Mucosa of descending colon (tissue), 3 donors: ENCODE results near the gene KCNJ12. TPM values are rescaled to one million over a fixed set of nuclear protein-coding genes. Genes with fewer than 3 reads are reported as not detected.
A peak's percentile ranks its signal among the peaks of the same experiment; 100 is the strongest.
"Not testable (repeated sequence)": the region's sequence is repeated elsewhere in the genome, so short reads cannot be mapped to it uniquely, and the experiment has no call there.

Experiments used
- ATAC-seq: fragments of 200-7000 bp; cut with Tn5 transposase; one replicate; pipeline ENCODE4 v1.9.1; 2020; ENCODE audit warnings: mild to moderate bottlenecking, moderate library complexity
- DNase-seq, 3 donors: peaks; one replicate each; pipeline ENCODE4 v3.0.0-alpha.2; 2020
- H3K36me3 ChIP-seq: fragments of 200-600 bp; one replicate; pipeline ENCODE4 v1.8.0; 2021; ENCODE audit warnings: low read depth, mild to moderate bottlenecking
- H3K4me1 ChIP-seq: fragments of 200-600 bp; one replicate; pipeline ENCODE4 v1.8.0; 2021; ENCODE audit warnings: low read depth, mild to moderate bottlenecking
- H3K4me3 ChIP-seq: fragments of 200-600 bp; one replicate; pipeline ENCODE4 v1.8.0; 2021; ENCODE audit warnings: mild to moderate bottlenecking
- H3K9me3 ChIP-seq: fragments of 200-600 bp; one replicate; pipeline ENCODE4 v1.8.0; 2021; ENCODE audit warnings: mild to moderate bottlenecking
- intact Hi-C, 2 donors: fragments of 100-400 bp; cut with DNase I in 1 of 2; cut with micrococcal nuclease in 1 of 2; formaldehyde crosslinking; loops; one replicate each; pipeline versions ENCODE4 v1.11.0 to v1.11.1; 2022; cut with DNase I, micrococcal nuclease
- total RNA-seq, 3 donors: library from RNA; stranded (reverse); fragmentation: NEBNext Ultra II Directional in 2 of 3; extraction: Animal tissue kit (Norgen Biotek cat#: 25700) in 2 of 3; gene quantifications; one replicate each; pipeline versions ENCODE4 v1.2.1 to v1.2.4, GENCODE V29; 2021 to 2023
- donor health status: DM: no; HTN: no; CAD: no; lungs with moderate emphysema.
- donor health status: DM: no; HTN: no; CAD: no.
- donor health status: DM: no; HTN: yes; CAD: no.

KCNJ12 gene
- total RNA-seq, 3 donors from 2014 or later, result 0.67 to 1.9 (median 1.1) TPM

- intact Hi-C loops, H3K4me1 ChIP-seq, H3K36me3 ChIP-seq, H3K9me3 ChIP-seq, H3K4me3 ChIP-seq, ATAC-seq: not testable (repeated sequence)
- peak in 2 of 3 donors; percentile 17 to 25 for DNase-seq
Observed at GRCh38 chr17:21409971-21410370, 33.8 kb downstream of the KCNJ12 start.

DNA sequence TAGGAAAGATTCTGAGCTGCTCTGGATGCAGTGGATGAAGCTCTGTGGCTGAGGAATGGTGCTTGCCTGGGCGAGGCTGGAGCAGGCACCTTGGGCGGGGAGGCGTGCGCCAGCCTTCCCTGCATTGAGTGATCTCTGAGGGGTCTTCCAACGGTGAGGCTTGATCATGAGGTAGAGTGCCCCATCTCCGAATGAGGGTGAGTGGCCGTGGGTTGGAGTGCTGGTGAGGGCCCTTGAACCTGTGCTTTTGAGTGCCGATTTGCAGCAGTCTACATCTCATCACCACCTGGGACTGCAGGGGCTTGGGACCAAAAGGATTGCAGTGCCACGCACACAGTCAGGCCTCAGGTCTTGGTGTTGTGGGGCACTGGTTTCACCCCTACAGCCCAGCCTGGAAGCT is 34.2 kb downstream of the KCNJ12 start:
- H3K4me1 ChIP-seq, intact Hi-C loops, ATAC-seq, H3K4me3 ChIP-seq, H3K9me3 ChIP-seq, H3K36me3 ChIP-seq: not testable (repeated sequence)
- peak in 2 of 3 donors; percentile 21 to 41 for DNase-seq

GRCh38 chr17:21410906-21411678 is 34.9 kb downstream of the KCNJ12 start:
- H3K4me3 ChIP-seq, H3K9me3 ChIP-seq, H3K36me3 ChIP-seq, intact Hi-C loops, H3K4me1 ChIP-seq: not testable (repeated sequence)
- peak in 2 of 3 donors; percentile 33 to 50 for DNase-seq
- peak; percentile 40 for ATAC-seq

GRCh38 chr17:21411679-21412205 is 35.6 kb downstream of the KCNJ12 start:
- H3K9me3 ChIP-seq, intact Hi-C loops, H3K4me3 ChIP-seq, H3K36me3 ChIP-seq, H3K4me1 ChIP-seq: not testable (repeated sequence)
- DNase-seq (peak; percentile 16 to 50 (median 25)), ATAC-seq (peak; percentile 67)

- H3K36me3 ChIP-seq, H3K4me1 ChIP-seq, H3K4me3 ChIP-seq, intact Hi-C loops, H3K9me3 ChIP-seq: not testable (repeated sequence)
- ATAC-seq, result peak; percentile 9
- DNase-seq, result peak in 2 of 3 donors; percentile 37 to 49
Observed at GRCh38 chr17:21412207-21412681, 36.1 kb downstream of the KCNJ12 start.

DNA sequence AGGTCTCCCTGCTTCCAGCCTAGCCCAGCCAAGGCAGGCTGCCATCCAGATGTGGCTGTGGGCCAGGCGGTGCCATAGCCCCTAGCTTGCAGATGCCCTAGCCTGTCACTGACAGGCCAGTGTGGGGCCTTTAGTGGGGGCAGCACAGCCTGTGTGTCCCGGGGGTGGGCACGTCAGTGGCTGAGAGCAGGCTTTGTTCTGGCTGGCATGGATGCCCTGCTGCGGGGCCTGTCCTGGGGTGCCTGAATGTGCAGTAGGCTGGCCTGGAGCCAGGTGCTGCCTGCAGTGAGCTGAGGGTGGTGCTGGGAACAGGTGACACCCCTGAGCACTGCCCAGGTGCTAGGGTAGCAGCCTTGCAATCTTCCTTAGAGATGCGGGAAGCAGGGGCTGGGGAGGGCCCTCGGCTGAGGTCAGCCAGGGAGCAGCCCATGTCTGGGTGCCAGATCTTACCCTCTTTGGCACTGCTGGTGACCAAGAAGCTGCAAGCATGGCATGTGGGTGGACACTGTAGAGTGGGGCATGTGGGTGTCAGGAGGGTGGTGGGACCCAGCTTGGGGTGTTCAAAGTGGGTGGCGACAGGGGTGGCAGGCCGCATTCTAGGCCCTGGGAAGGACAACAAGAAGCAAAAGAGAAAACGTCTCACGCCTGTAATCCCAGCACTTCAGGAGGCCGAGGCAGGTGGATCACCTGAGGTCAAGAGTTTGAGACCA is 37.6 kb downstream of the KCNJ12 start:
- peak in 2 of 3 donors; percentile 27 to 37 for DNase-seq
- H3K36me3 ChIP-seq, H3K4me3 ChIP-seq, H3K9me3 ChIP-seq, H3K4me1 ChIP-seq, intact Hi-C loops, ATAC-seq: not testable (repeated sequence)

DNA sequence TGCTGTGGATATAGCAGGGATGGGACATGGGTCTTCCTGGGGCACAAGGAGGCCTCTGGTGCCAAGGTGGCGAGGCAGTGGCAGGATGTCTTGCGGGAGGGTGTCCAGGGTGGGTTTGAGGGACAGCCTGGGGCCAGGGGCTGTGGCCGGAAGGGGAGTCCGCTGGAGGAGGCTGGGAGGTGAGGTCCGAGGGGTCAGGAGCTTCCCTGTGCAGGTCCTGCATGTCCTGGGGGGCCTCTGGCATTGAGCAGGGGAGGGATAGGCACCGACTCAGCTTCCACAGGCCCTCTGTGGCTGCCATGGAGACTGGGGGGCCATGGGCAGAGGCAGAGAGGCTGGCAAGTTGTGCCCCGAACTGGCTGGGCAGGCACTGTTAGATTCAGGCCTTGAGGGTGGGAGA is 38.5 kb downstream of the KCNJ12 start:
- intact Hi-C loops, result not testable (repeated sequence)

GRCh38 chr17:21415166-21415990 is 39.2 kb downstream of the KCNJ12 start:
- intact Hi-C loops, ATAC-seq, H3K4me3 ChIP-seq, H3K9me3 ChIP-seq, H3K36me3 ChIP-seq, H3K4me1 ChIP-seq: not testable (repeated sequence)
- peak in 2 of 3 donors; percentile 21 to 46 for DNase-seq

More for the DNA sequence above, 38.5 kb downstream of the KCNJ12 start:
- not testable (repeated sequence) for ATAC-seq, H3K4me3 ChIP-seq, H3K4me1 ChIP-seq, H3K36me3 ChIP-seq, H3K9me3 ChIP-seq
- DNase-seq, result peak in 2 of 3 donors; percentile 23 to 47

DNA sequence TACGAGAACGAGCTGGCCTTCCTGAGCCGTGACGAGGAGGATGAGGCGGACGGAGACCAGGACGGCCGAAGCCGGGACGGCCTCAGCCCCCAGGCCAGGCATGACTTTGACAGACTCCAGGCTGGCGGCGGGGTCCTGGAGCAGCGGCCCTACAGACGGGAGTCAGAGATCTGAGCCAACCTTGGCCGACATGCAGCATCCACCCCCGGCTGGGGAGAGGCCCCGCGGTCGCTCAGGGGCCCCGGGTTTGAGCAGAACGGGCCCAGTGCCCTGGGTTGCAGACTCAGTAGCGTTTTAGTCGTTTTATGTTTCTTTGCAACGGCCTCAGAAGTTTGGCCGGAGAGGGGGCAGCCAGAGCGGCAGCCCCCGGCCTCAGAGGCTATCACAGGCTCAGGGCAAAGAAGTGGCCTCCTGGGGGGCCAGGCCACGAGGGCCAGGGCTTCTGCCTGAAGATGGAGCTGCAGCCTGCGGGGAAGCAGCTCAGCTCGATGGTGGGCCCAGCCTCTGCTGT is 40.4 kb downstream of the KCNJ12 start:
- peak in 1 of 3 donors; percentile 45 for DNase-seq
- intact Hi-C loops, H3K36me3 ChIP-seq, H3K9me3 ChIP-seq, H3K4me3 ChIP-seq, H3K4me1 ChIP-seq, ATAC-seq: not testable (repeated sequence)

GRCh38 chr17:21417349-21417748 is 41.2 kb downstream of the KCNJ12 start:
- H3K4me1 ChIP-seq, H3K36me3 ChIP-seq, H3K9me3 ChIP-seq, H3K4me3 ChIP-seq, intact Hi-C loops: not testable (repeated sequence)
- DNase-seq (peak; percentile 40 to 73 (median 57)), ATAC-seq (peak; percentile 56)
